IMR-90 (cell line): ENCODE results near the gene AP3D1. TPM values are rescaled to one million over a fixed set of nuclear protein-coding genes. Genes with fewer than 3 reads are reported as not detected.

Experiments
- ATAC-seq: fragments of 200-7000 bp; cut with Tn5 transposase; 2 replicates; pipeline ENCODE4 v1.9.1; 2020; ENCODE audit warnings: low read depth, mild to moderate bottlenecking, moderate library complexity
- BruUV-seq: library from RNA; stranded (reverse); fragments of 400-500 nt; replicated peaks from 2 replicates; lab custom pipeline; 2021; lab: Mats Ljungman, UMichigan
- CTCF ChIA-PET: fragments of 300-600 bp; formaldehyde crosslinking; extraction: SDS; loops from one replicate; lab custom pipeline; 2021; ENCODE audit warnings: antibody characterized with exemption; lab: Yijun Ruan, JAX
- POLR2A ChIA-PET: fragments of 300-600 bp; sonication (Branson Sonifier 250); formaldehyde crosslinking; loops from one replicate; lab custom pipeline; 2022; ENCODE audit warnings: antibody characterized with exemption; ENCODE audit not compliant: unreplicated experiment; lab: Charles Lee
- DNase-seq: peaks from one replicate; pipeline ENCODE4 v3.0.0; 2013
- H2AFZ ChIP-seq: replicated peaks from 2 replicates; pipeline ENCODE3; 2013; ENCODE audit warnings: low read length, mild to moderate bottlenecking; ENCODE audit not compliant: poor library complexity
- H2AK5ac ChIP-seq: 2 replicates; pipeline ENCODE4 v1.6.1; 2013; ENCODE audit warnings: low read depth, low read length, inconsistent platforms
- H2AK9ac ChIP-seq: replicated peaks from 2 replicates; pipeline ENCODE3; 2013; ENCODE audit warnings: mild to moderate bottlenecking, low read depth, low read length, moderate library complexity; ENCODE audit not compliant: poor library complexity
- H2BK120ac ChIP-seq: 2 replicates; pipeline ENCODE4 v1.6.1; 2013; ENCODE audit warnings: low read depth, low read length, inconsistent platforms
- H2BK15ac ChIP-seq: 3 replicates; pipeline ENCODE4 v1.6.1; 2013; ENCODE audit warnings: low read depth, low read length, inconsistent platforms
- H2BK20ac ChIP-seq: 2 replicates; pipeline ENCODE4 v1.6.1; 2013; ENCODE audit warnings: low read depth, mild to moderate bottlenecking, inconsistent platforms, low read length, moderate library complexity
- H2BK5ac ChIP-seq: 2 replicates; pipeline ENCODE4 v1.6.1; 2013; ENCODE audit warnings: mild to moderate bottlenecking, low read depth, low read length, inconsistent platforms; ENCODE audit not compliant: poor library complexity, severe bottlenecking
- H3K14ac ChIP-seq: replicated peaks from 2 replicates; pipeline ENCODE4 v1.6.1; 2013; ENCODE audit warnings: low read depth, low read length, inconsistent platforms
- H3K18ac ChIP-seq: 2 replicates; pipeline ENCODE4 v1.6.1; 2013; ENCODE audit warnings: low read depth, low read length, control low read depth
- H3K23ac ChIP-seq: 2 replicates; pipeline ENCODE4 v1.6.1; 2013; ENCODE audit warnings: low read depth, low read length, inconsistent platforms
- H3K27ac ChIP-seq: 2 replicates; pipeline ENCODE4 v1.5.1; 2013; ENCODE audit warnings: mild to moderate bottlenecking, control low read depth, low read length; ENCODE audit not compliant: insufficient read depth
- H3K27me3 ChIP-seq: 2 replicates; pipeline ENCODE4 v1.6.1; 2013; ENCODE audit warnings: low read length; ENCODE audit not compliant: control insufficient read depth, insufficient read depth
- H3K36me3 ChIP-seq: 2 replicates; pipeline ENCODE4 v1.6.1; 2013; ENCODE audit warnings: low read length, mixed read lengths; ENCODE audit not compliant: control insufficient read depth, insufficient read depth
- H3K4ac ChIP-seq: 2 replicates; pipeline ENCODE4 v1.6.1; 2013; ENCODE audit warnings: low read depth, low read length, inconsistent platforms
- H3K4me1 ChIP-seq: 2 replicates; pipeline ENCODE4 v1.6.1; 2013; ENCODE audit warnings: low read length, mixed read lengths; ENCODE audit not compliant: control insufficient read depth, insufficient read depth
- H3K4me2 ChIP-seq: 2 replicates; pipeline ENCODE4 v1.6.1; 2013; ENCODE audit warnings: low read depth, mild to moderate bottlenecking, control low read depth, low read length, moderate library complexity
- H3K4me3 ChIP-seq: 2 replicates; pipeline ENCODE4 v1.5.1; 2013; ENCODE audit warnings: low read depth, mild to moderate bottlenecking, control low read depth, low read length, moderate library complexity; ENCODE audit not compliant: insufficient read depth
- H3K56ac ChIP-seq: 2 replicates; pipeline ENCODE4 v1.6.1; 2013; ENCODE audit warnings: low read length, inconsistent platforms; ENCODE audit not compliant: insufficient read depth; ENCODE audit errors: extremely low read depth
- H3K79me1 ChIP-seq, 2 experiments: 2 replicates each; pipeline ENCODE4 v1.6.1; 2013; ENCODE audit warnings: low read length in 2 of 2, inconsistent platforms in 1 of 2, low read depth in 1 of 2
- H3K9ac ChIP-seq: 2 replicates; pipeline ENCODE4 v1.6.1; 2013; ENCODE audit warnings: low read depth, low read length, control low read depth
- H3K9me1 ChIP-seq: 2 replicates; pipeline ENCODE4 v1.6.1; 2013; ENCODE audit warnings: low read length, inconsistent platforms; ENCODE audit not compliant: insufficient read depth
- H3K9me3 ChIP-seq: 2 replicates; pipeline ENCODE4 v1.6.1; 2013; ENCODE audit warnings: low read length; ENCODE audit not compliant: control insufficient read depth, insufficient read depth
- H4K20me1 ChIP-seq: 2 replicates; pipeline ENCODE4 v1.6.1; 2013; ENCODE audit warnings: low read length, inconsistent platforms; ENCODE audit not compliant: insufficient read depth
- H4K5ac ChIP-seq: 2 replicates; pipeline ENCODE4 v1.6.1; 2013; ENCODE audit warnings: mild to moderate bottlenecking, low read depth, low read length, control low read depth
- H4K8ac ChIP-seq, 2 experiments: 2 replicates each; pipeline ENCODE4 v1.6.1; 2013; ENCODE audit warnings: low read depth in 2 of 2, low read length in 2 of 2, control low read depth in 1 of 2, inconsistent platforms in 1 of 2
- H4K91ac ChIP-seq: 2 replicates; pipeline ENCODE4 v1.6.1; 2013; ENCODE audit warnings: low read depth, low read length, inconsistent platforms; ENCODE audit not compliant: insufficient read depth
- BHLHE40 ChIP-seq: fragments of 150-350 bp; IDR thresholded peaks from 2 replicates; pipeline ENCODE4 v1.6.1; 2016; ENCODE audit warnings: mild to moderate bottlenecking, low read depth, low read length
- CEBPB ChIP-seq: IDR thresholded peaks from 2 replicates; pipeline ENCODE4 v1.6.1; 2012; ENCODE audit warnings: low read depth, low read length, improper control_type of control experiment
- CHD1 ChIP-seq: IDR thresholded peaks from 2 replicates; pipeline ENCODE4 v1.6.1; 2012; ENCODE audit warnings: low read depth, low read length, improper control_type of control experiment
- FOS ChIP-seq: fragments of 150-350 bp; IDR thresholded peaks from 2 replicates; pipeline ENCODE4 v1.6.1; 2016; ENCODE audit warnings: low read depth, low read length
- MAFK ChIP-seq: IDR thresholded peaks from 2 replicates; pipeline ENCODE4 v1.6.1; 2012; ENCODE audit warnings: low read depth, low read length, improper control_type of control experiment
- MAZ ChIP-seq: IDR thresholded peaks from 2 replicates; pipeline ENCODE4 v1.6.1; 2012; ENCODE audit warnings: low read depth, mild to moderate bottlenecking, low read length, improper control_type of control experiment, moderate library complexity, borderline replicate concordance
- MXI1 ChIP-seq: IDR thresholded peaks from 2 replicates; pipeline ENCODE4 v1.6.1; 2012; ENCODE audit warnings: low read depth, mild to moderate bottlenecking, low read length, moderate library complexity, borderline replicate concordance
- NFE2L2 ChIP-seq: fragments of 150-350 bp; IDR thresholded peaks from 2 replicates; pipeline ENCODE4 v1.6.1; 2016; ENCODE audit warnings: low read depth, mild to moderate bottlenecking, low read length
- POLR2A ChIP-seq: IDR thresholded peaks from 2 replicates; pipeline ENCODE4 v1.6.1; 2012; ENCODE audit warnings: mild to moderate bottlenecking, low read depth, low read length
- RAD21 ChIP-seq: IDR thresholded peaks from 2 replicates; pipeline ENCODE4 v1.6.1; 2012; ENCODE audit warnings: low read length, improper control_type of control experiment
- RCOR1 ChIP-seq: IDR thresholded peaks from 2 replicates; pipeline ENCODE4 v1.6.1; 2012; ENCODE audit warnings: mild to moderate bottlenecking, low read length, improper control_type of control experiment; ENCODE audit not compliant: insufficient replicate concordance
- RFX5 ChIP-seq: IDR thresholded peaks from 2 replicates; pipeline ENCODE4 v1.8.0; 2012; ENCODE audit warnings: low read depth, mild to moderate bottlenecking, low read length, moderate library complexity
- SMC3 ChIP-seq: fragments of 150-350 bp; IDR thresholded peaks from 2 replicates; pipeline ENCODE4 v1.6.1; 2016; ENCODE audit warnings: low read depth, mild to moderate bottlenecking, antibody characterized with exemption, low read length, moderate library complexity
- whole genome bisulfite sequencing, 2 experiments: methylation state at CpG; one replicate each; pipeline versions ENCODE4 v1.1.5 to v1.1.7; 2013; ENCODE audit warnings: missing lambda C conversion rate in 2 of 2; ENCODE audit not compliant: insufficient read length in 1 of 2; ENCODE audit errors: extremely low coverage in 2 of 2; 5-methylcytosine and 5-hydroxymethylcytosine counted together
- dilution Hi-C: fragments of 300-500 bp; cut with HindIII; formaldehyde crosslinking; loops from one replicate; pipeline ENCODE4 v1.14.3; 2018; ENCODE audit warnings: low sequenced_read_pairs; ENCODE audit not compliant: unreplicated experiment
- in situ Hi-C: fragments of 300-500 bp; cut with MboI; formaldehyde crosslinking; loops from 3 replicates; pipeline ENCODE4 v1.14.3; 2019; ENCODE audit warnings: low sequenced_read_pairs, inconsistent platforms, mixed read lengths
- intact Hi-C: fragments of 100-400 bp; cut with micrococcal nuclease; formaldehyde crosslinking; loops from 2 replicates; pipeline ENCODE4 v1.10.0; 2022
- polyA plus RNA-seq, 3 experiments: library from polyadenylated mRNA; depleted of rRNA; stranded (reverse); fragments of >200 nt; gene quantifications; 2 replicates each; pipeline ENCODE4 v1.2.3, GENCODE V29; 2012; ENCODE audit warnings: low replicate concordance in 1 of 3
- total RNA-seq: library from RNA; depleted of rRNA; stranded (reverse); fragments of >200 nt; gene quantifications from 2 replicates; pipeline ENCODE4 v1.2.3, GENCODE V29; 2012
- TF ChIP-seq, protein P1 (sequence below): fragments of 150-350 bp; IDR thresholded peaks from 2 replicates; pipeline ENCODE4 v1.6.1; 2017; ENCODE audit warnings: mild to moderate bottlenecking, antibody characterized with exemption, low read length, low read depth
- TF ChIP-seq, protein P2 (sequence below): fragments of 150-350 bp; IDR thresholded peaks from 2 replicates; pipeline ENCODE4 v1.6.1; 2016; ENCODE audit warnings: low read depth, mild to moderate bottlenecking, low read length, moderate library complexity, borderline replicate concordance
- TF ChIP-seq, protein P3 (sequence below): conservative IDR thresholded peaks from 2 replicates; pipeline ENCODE4 v1.5.1; 2012; ENCODE audit warnings: mild to moderate bottlenecking, low read depth, low read length, improper control_type of control experiment

Gene AP3D1
- total and polyA plus RNA-seq, 2 of the 4 experiments (the other 2 are of a cell fraction): 75.3 to 129 TPM

- H2AK5ac ChIP-seq: no peak overlapping the region
Measured at GRCh38 chr19:2114821-2115220, 36.5 kb downstream of the AP3D1 start.

More at GRCh38 chr19:2114821-2115220, 36.5 kb downstream of the AP3D1 start:
- peaks cover 7 to 22% of the 10 kb centered on the region in 2 experiments; a peak in 3 of 4 replicates for H3K79me1 ChIP-seq
- no peak overlapping the region for H2BK15ac ChIP-seq
- no peak overlapping the region for H3K4ac ChIP-seq
- no peak overlapping the region for H4K91ac ChIP-seq
- no peak overlapping the region for H3K18ac ChIP-seq
- no peak for DNase-seq
- H3K4me3 ChIP-seq: no peak overlapping the region
- no peak for TF ChIP-seq MXI1
- no peak for TF ChIP-seq RFX5
- no peak for TF ChIP-seq SMC3
- TF ChIP-seq, protein P1, sequence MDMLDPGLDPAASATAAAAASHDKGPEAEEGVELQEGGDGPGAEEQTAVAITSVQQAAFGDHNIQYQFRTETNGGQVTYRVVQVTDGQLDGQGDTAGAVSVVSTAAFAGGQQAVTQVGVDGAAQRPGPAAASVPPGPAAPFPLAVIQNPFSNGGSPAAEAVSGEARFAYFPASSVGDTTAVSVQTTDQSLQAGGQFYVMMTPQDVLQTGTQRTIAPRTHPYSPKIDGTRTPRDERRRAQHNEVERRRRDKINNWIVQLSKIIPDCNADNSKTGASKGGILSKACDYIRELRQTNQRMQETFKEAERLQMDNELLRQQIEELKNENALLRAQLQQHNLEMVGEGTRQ: no peak
- no peak for TF ChIP-seq RCOR1
- TF ChIP-seq, protein P2, sequence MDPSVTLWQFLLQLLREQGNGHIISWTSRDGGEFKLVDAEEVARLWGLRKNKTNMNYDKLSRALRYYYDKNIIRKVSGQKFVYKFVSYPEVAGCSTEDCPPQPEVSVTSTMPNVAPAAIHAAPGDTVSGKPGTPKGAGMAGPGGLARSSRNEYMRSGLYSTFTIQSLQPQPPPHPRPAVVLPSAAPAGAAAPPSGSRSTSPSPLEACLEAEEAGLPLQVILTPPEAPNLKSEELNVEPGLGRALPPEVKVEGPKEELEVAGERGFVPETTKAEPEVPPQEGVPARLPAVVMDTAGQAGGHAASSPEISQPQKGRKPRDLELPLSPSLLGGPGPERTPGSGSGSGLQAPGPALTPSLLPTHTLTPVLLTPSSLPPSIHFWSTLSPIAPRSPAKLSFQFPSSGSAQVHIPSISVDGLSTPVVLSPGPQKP: no peak
- no peak for TF ChIP-seq CHD1
- TF ChIP-seq BHLHE40: no peak
- no peak for TF ChIP-seq MAFK
- no peak for TF ChIP-seq FOS
- TF ChIP-seq POLR2A: no peak
- TF ChIP-seq CEBPB: no peak
- no peak for TF ChIP-seq RAD21
- no peak for TF ChIP-seq NFE2L2
- no peak for TF ChIP-seq MAZ
- TF ChIP-seq, protein P3, sequence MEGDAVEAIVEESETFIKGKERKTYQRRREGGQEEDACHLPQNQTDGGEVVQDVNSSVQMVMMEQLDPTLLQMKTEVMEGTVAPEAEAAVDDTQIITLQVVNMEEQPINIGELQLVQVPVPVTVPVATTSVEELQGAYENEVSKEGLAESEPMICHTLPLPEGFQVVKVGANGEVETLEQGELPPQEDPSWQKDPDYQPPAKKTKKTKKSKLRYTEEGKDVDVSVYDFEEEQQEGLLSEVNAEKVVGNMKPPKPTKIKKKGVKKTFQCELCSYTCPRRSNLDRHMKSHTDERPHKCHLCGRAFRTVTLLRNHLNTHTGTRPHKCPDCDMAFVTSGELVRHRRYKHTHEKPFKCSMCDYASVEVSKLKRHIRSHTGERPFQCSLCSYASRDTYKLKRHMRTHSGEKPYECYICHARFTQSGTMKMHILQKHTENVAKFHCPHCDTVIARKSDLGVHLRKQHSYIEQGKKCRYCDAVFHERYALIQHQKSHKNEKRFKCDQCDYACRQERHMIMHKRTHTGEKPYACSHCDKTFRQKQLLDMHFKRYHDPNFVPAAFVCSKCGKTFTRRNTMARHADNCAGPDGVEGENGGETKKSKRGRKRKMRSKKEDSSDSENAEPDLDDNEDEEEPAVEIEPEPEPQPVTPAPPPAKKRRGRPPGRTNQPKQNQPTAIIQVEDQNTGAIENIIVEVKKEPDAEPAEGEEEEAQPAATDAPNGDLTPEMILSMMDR: no peak
- H4K5ac ChIP-seq: no peak overlapping the region
- H3K4me2 ChIP-seq: no peak overlapping the region
- no peak overlapping the region for H2BK20ac ChIP-seq
- H3K23ac ChIP-seq: no peak overlapping the region
- in situ Hi-C loops: no loop called here
- no peak overlapping the region for H2BK5ac ChIP-seq
- H2BK120ac ChIP-seq: no peak overlapping the region
- 85% methylated on average over 13 of the region's 21 CpGs; no CpG with 5 or more reads in 1 of the 2 experiments for WGBS, 2 experiments
- CTCF ChIA-PET: no interaction called here
- ATAC-seq: no peak
- BruUV-seq: no TSS peak
- no peaks in the 10 kb centered on the region for H3K27me3 ChIP-seq
- H4K8ac ChIP-seq: no peak overlapping the region
- no peaks in the 10 kb centered on the region for H3K4me1 ChIP-seq
- H2AK9ac ChIP-seq: no peak overlapping the region
- H3K56ac ChIP-seq: no peak overlapping the region
- intact Hi-C loops: no loop called here
- dilution Hi-C loops: no loop called here
- no peak overlapping the region for H3K9ac ChIP-seq
- H3K27ac ChIP-seq: no peak overlapping the region
- H3K36me3 ChIP-seq: peaks cover 91% of the 10 kb centered on the region
- peaks cover 12% of the 10 kb centered on the region for H4K20me1 ChIP-seq
- H3K9me3 ChIP-seq: no peaks in the 10 kb centered on the region
- H2AFZ ChIP-seq: no peak overlapping the region
- no peak overlapping the region for H3K14ac ChIP-seq
- POLR2A ChIA-PET: no interaction called here
- H3K9me1 ChIP-seq: no peaks in the 10 kb centered on the region
